GM12878 (cell line): ENCODE data around the gene ICA1. TPM values are rescaled to one million over a fixed set of nuclear protein-coding genes. Genes with fewer than 3 reads are reported as not detected.

ENCODE experiments used
- ATAC-seq: fragments of 200-7000 bp; cut with Tn5 transposase; 3 replicates; pipeline ENCODE4 v1.9.1; 2020; ENCODE audit warnings: mild to moderate bottlenecking, moderate library complexity
- BruUV-seq: library from RNA; stranded (reverse); fragments of 400-500 nt; replicated peaks from 2 replicates; lab custom pipeline; 2021; lab: Mats Ljungman, UMichigan
- CTCF ChIA-PET: fragments of 300-600 bp; sonication (Branson Sonifier 250); formaldehyde crosslinking; extraction: SDS; loops from one replicate; lab custom pipeline; 2021; ENCODE audit warnings: inconsistent platforms; lab: Yijun Ruan, JAX
- POLR2A ChIA-PET: fragments of 350-600 bp; formaldehyde crosslinking; extraction: SDS; loops from one replicate; lab custom pipeline; 2021; ENCODE audit warnings: inconsistent platforms; lab: Charles Lee
- RAD21 ChIA-PET: fragments of 300-600 bp; sonication (Branson Sonifier 250); formaldehyde crosslinking; loops from one replicate; lab custom pipeline; 2023; ENCODE audit warnings: antibody characterized with exemption; ENCODE audit not compliant: unreplicated experiment; lab: Charles Lee
- SMC1A ChIA-PET: fragments of 300-600 bp; sonication (Branson Sonifier 250); formaldehyde crosslinking; loops from one replicate; lab custom pipeline; 2023; ENCODE audit not compliant: unreplicated experiment, uncharacterized antibody; lab: Charles Lee
- DNase-seq: peaks from one replicate; pipeline ENCODE4 v3.0.0-alpha.2; 2011; ENCODE audit warnings: low read depth, low spot score
- FAIRE-seq: peaks from 3 replicates; lab custom pipeline; 2011; peaks lifted over from hg19 to GRCh38; lab: Jason Lieb, UNC
- H2AFZ ChIP-seq: 2 replicates; pipeline ENCODE4 v1.6.0; 2011; ENCODE audit warnings: low read depth, low read length, control low read depth; ENCODE audit not compliant: control insufficient read depth
- H3K27ac ChIP-seq: 2 replicates; pipeline ENCODE4 v1.5.1; 2011; ENCODE audit warnings: control low read depth; ENCODE audit not compliant: control insufficient read depth, insufficient read depth
- H3K27me3 ChIP-seq, 2 experiments: replicated peaks in 1 of 2; 2 replicates each; pipeline versions ENCODE4 v1.6.0 to v1.6.1; 2011; ENCODE audit warnings: low read length in 1 of 2; ENCODE audit not compliant: control insufficient read depth in 2 of 2, insufficient read depth in 2 of 2
- H3K36me3 ChIP-seq, 2 experiments: 2 replicates each; pipeline ENCODE4 v1.5.1; 2011; ENCODE audit warnings: low read length in 1 of 2; ENCODE audit not compliant: control insufficient read depth in 2 of 2, insufficient read depth in 2 of 2
- H3K4me1 ChIP-seq: 2 replicates; pipeline ENCODE4 v1.6.1; 2011; ENCODE audit warnings: mild to moderate bottlenecking, low read length, moderate library complexity, mixed read lengths; ENCODE audit not compliant: control insufficient read depth, insufficient read depth
- H3K4me2 ChIP-seq: 2 replicates; pipeline ENCODE4 v1.6.0; 2011; ENCODE audit warnings: control low read depth; ENCODE audit not compliant: control insufficient read depth, insufficient read depth
- H3K4me3 ChIP-seq: fragments of 200-600 bp; sonication (generic); 2 replicates; pipeline ENCODE4 v1.5.1; 2016
- H3K79me2 ChIP-seq: 2 replicates; pipeline ENCODE4 v1.6.0; 2011; ENCODE audit warnings: low read length; ENCODE audit not compliant: control insufficient read depth, insufficient read depth
- H3K9ac ChIP-seq: 2 replicates; pipeline ENCODE4 v1.8.0; 2011; ENCODE audit warnings: low read length, control low read depth, mixed read lengths; ENCODE audit not compliant: control insufficient read depth, insufficient read depth
- H3K9me3 ChIP-seq: replicated peaks from 3 replicates; pipeline ENCODE4 v1.5.1; 2011; ENCODE audit warnings: mild to moderate bottlenecking, low read length; ENCODE audit not compliant: control insufficient read depth, insufficient read depth
- H4K20me1 ChIP-seq: 2 replicates; pipeline ENCODE4 v1.6.0; 2011; ENCODE audit not compliant: control insufficient read depth, insufficient read depth
- ASH2L ChIP-seq: fragments of 300-600, 200-600 bp; sonication (generic); IDR thresholded peaks from 2 replicates; pipeline ENCODE4 v1.6.1; 2017; ENCODE audit warnings: low read depth, mild to moderate bottlenecking, borderline replicate concordance
- BACH1 ChIP-seq: fragments of 450-650 bp; IDR thresholded peaks from 2 replicates; pipeline ENCODE4 v1.6.1; 2017; ENCODE audit warnings: mild to moderate bottlenecking, borderline replicate concordance
- CBFB ChIP-seq: IDR thresholded peaks from 2 replicates; pipeline ENCODE4 v1.6.1; 2016; ENCODE audit warnings: antibody characterized with exemption, low read depth
- E4F1 ChIP-seq: fragments of 450-650 bp; IDR thresholded peaks from 2 replicates; pipeline ENCODE4 v1.6.1; 2018; ENCODE audit warnings: borderline replicate concordance, mild to moderate bottlenecking; ENCODE audit not compliant: partially characterized antibody
- EGR1 ChIP-seq, 2 experiments: IDR thresholded peaks; 1 replicate in 1 of 2; 2 replicates in 1 of 2; pipeline ENCODE4 v1.6.1; 2011 to 2012; ENCODE audit warnings: low read depth in 2 of 2, low read length in 2 of 2, borderline replicate concordance in 1 of 2, mild to moderate bottlenecking in 1 of 2, moderate library complexity in 1 of 2
- GATAD2B ChIP-seq: fragments of 450-650 bp; conservative IDR thresholded peaks from 2 replicates; pipeline ENCODE4 v1.6.1; 2017; ENCODE audit warnings: low read depth, mild to moderate bottlenecking, moderate library complexity
- HDAC6 ChIP-seq: fragments of 200-600 bp; sonication (generic); IDR thresholded peaks from one replicate; pipeline ENCODE4 v1.8.0; 2017; ENCODE audit warnings: antibody characterized with exemption; ENCODE audit not compliant: unreplicated experiment
- NR2C1 ChIP-seq: fragments of 450-650 bp; IDR thresholded peaks from 2 replicates; pipeline ENCODE4 v1.6.1; 2017; ENCODE audit warnings: antibody characterized with exemption, mild to moderate bottlenecking, moderate library complexity
- PKNOX1 ChIP-seq: fragments of 450-650 bp; IDR thresholded peaks from 2 replicates; pipeline ENCODE4 v1.6.1; 2016; ENCODE audit warnings: mild to moderate bottlenecking
- POLR2AphosphoS2 ChIP-seq: IDR thresholded peaks from 2 replicates; pipeline ENCODE4 v1.6.1; 2011; ENCODE audit warnings: low read depth, mild to moderate bottlenecking, low read length, improper control_type of control experiment, moderate library complexity
- SIX5 ChIP-seq: IDR thresholded peaks from 2 replicates; pipeline ENCODE4 v1.6.1; 2011; ENCODE audit warnings: mild to moderate bottlenecking, low read depth, low read length, moderate library complexity; ENCODE audit not compliant: severe bottlenecking
- SMAD5 ChIP-seq: IDR thresholded peaks from 2 replicates; pipeline ENCODE4 v1.6.1; 2016; ENCODE audit warnings: antibody characterized with exemption, low read depth
- SRF ChIP-seq, 2 experiments: IDR thresholded peaks; 2 replicates each; pipeline ENCODE4 v1.6.1; 2011; ENCODE audit warnings: low read depth in 2 of 2, low read length in 2 of 2, mild to moderate bottlenecking in 1 of 2, moderate library complexity in 1 of 2
- SUPT20H ChIP-seq: IDR thresholded peaks from 2 replicates; pipeline ENCODE4 v1.6.1; 2011; ENCODE audit warnings: low read depth, mild to moderate bottlenecking, low read length, moderate library complexity, borderline replicate concordance; ENCODE audit not compliant: control insufficient read depth
- ZBED1 ChIP-seq: IDR thresholded peaks from 2 replicates; pipeline ENCODE4 v1.6.1; 2016; ENCODE audit warnings: borderline replicate concordance
- WGBS: methylation state at CpG from one replicate; pipeline ENCODE4 v1.1.6; 2016; ENCODE audit warnings: low lambda C conversion rate; ENCODE audit not compliant: insufficient replicate concordance, insufficient coverage; ENCODE audit errors: missing lambda C conversion rate; 5-methylcytosine and 5-hydroxymethylcytosine counted together
- in situ Hi-C: fragments of 300-500 bp; cut with MboI; formaldehyde crosslinking; loops from 9 replicates; pipeline ENCODE4 v1.14.3; 2018; ENCODE audit warnings: mixed read lengths
- intact Hi-C: fragments of 100-400 bp; cut with micrococcal nuclease; formaldehyde crosslinking; loops from one replicate; pipeline ENCODE4 v1.14.2; 2022; ENCODE audit not compliant: unreplicated experiment
- polyA plus RNA-seq, 11 experiments: library from polyadenylated mRNA; depleted of rRNA in 4 of 11; unstranded in 6 of 11; stranded (reverse) in 5 of 11; fragments of >200 nt; fragmentation: Nextera tagmentation in 4 of 11; fragmentation: Illumina TruSeq in 1 of 11; extraction: Ambion mirVana in 4 of 11; extraction: Trizol in 1 of 11; gene quantifications; 1 replicate in 1 of 11; 2 replicates in 10 of 11; pipeline versions ENCODE4 v1.2.1 to v1.2.3, GENCODE V29; 2011 to 2016; ENCODE audit warnings: inconsistent platforms in 2 of 11, missing spikeins in 2 of 11, low read depth in 1 of 11
- total RNA-seq, 4 experiments: library from RNA; depleted of rRNA in 3 of 4; stranded (reverse); fragments of >200 nt in 3 of 4; fragmentation: Illumina TruSeq in 1 of 4; extraction: Trizol in 1 of 4; gene quantifications; 2 replicates each; pipeline versions ENCODE4 v1.2.1 to v1.2.3, GENCODE V29; 2013 to 2021

ICA1 gene
- total and polyA plus RNA-seq, 10 of the 15 experiments (the other 5 are each of a cell fraction or from before 2014, with no cell fraction given) = 1.3 to 35.1 (median 3.3) TPM

GRCh38 chr7:8200316-8200715 lies 61.7 kb downstream of the ICA1 start:
- no TSS peak for BruUV-seq
- 71% methylated on average over 4 of the region's 4 CpGs for WGBS

More at GRCh38 chr7:8200316-8200715, 61.7 kb downstream of the ICA1 start:
- Histone ChIP-seq H3K79me2 (no peaks in the 10 kb centered on the region), H3K4me3 (no peak overlapping the region), H3K9ac (no peak overlapping the region), H3K27ac (no peak overlapping the region), H3K4me1 (no peaks in the 10 kb centered on the region), H3K27me3 (no peaks in the 10 kb centered on the region), H3K36me3 (no peaks in the 10 kb centered on the region), H3K9me3 (no peaks in the 10 kb centered on the region), H2AFZ (no peak overlapping the region), H3K4me2 (no peak overlapping the region), H4K20me1 (no peaks in the 10 kb centered on the region)
- no peak for TF ChIP-seq PKNOX1
- no peak for TF ChIP-seq HDAC6
- TF ChIP-seq BACH1 = no peak
- no peak for TF ChIP-seq CBFB
- no peak for TF ChIP-seq SMAD5
- TF ChIP-seq SRF (IDR thresholded peaks at IDR 0.05; ENCODE audit: low read depth in 2 of 2, low read length in 2 of 2) = no peak
- no peak for TF ChIP-seq POLR2AphosphoS2
- TF ChIP-seq ASH2L = no peak
- TF ChIP-seq SIX5 = no peak
- no peak for TF ChIP-seq ZBED1
- no peak for TF ChIP-seq E4F1
- TF ChIP-seq NR2C1 = no peak
- no peak for TF ChIP-seq SUPT20H
- TF ChIP-seq GATAD2B = no peak
- no peak for TF ChIP-seq EGR1 (IDR thresholded peaks at IDR 0.05; ENCODE audit: borderline replicate concordance in 1 of 2, low read depth in 2 of 2, low read length in 2 of 2)
- SMC1A ChIA-PET = interaction anchor here (0.6 to 1.1 kb wide), 2 partner anchors 16 to 559 kb away, joined by 3 read pairs; partner anchors contain the start of gene UMAD1
- RAD21 ChIA-PET = no interaction called here
- in situ Hi-C loops (loop anchor here (25.0 kb wide), 1 partner anchor 613 kb away; no protein-coding TSS in a partner anchor), intact Hi-C loops (no loop called here)
- CTCF ChIA-PET = interaction anchor here (1.3 kb wide), 1 partner anchor 9 kb away, joined by 5 read pairs; no protein-coding TSS in a partner anchor
- FAIRE-seq = no peak
- no peak for ATAC-seq
- POLR2A ChIA-PET = no interaction called here
- no peak for DNase-seq
